Gastroesophageal sphincter (tissue), 4 donors: Measurements from ENCODE around the gene SIT1. TPM values are rescaled to one million over a fixed set of nuclear protein-coding genes. Genes with fewer than 3 reads are reported as not detected.

ENCODE experiments used
- ATAC-seq: fragments of 150-250 bp; one replicate; pipeline ENCODE4 v1.9.1; 2016; ENCODE audit warnings: mild to moderate bottlenecking, moderate library complexity
- H3K27ac ChIP-seq, 4 donors: fragments of 200-600 bp; sonication (generic) in 3 of 4; 1 replicate in 3 of 4; 2 replicates in 1 of 4; pipeline ENCODE4 v1.5.1; 2016 to 2019
- H3K27me3 ChIP-seq: fragments of 200-600 bp; sonication (generic); one replicate; pipeline ENCODE4 v1.5.1; 2019
- H3K36me3 ChIP-seq, 2 donors: fragments of 200-600 bp; sonication (generic); one replicate each; pipeline ENCODE4 v1.5.1; 2019; ENCODE audit warnings: control low read depth in 1 of 2
- H3K4me1 ChIP-seq, 3 donors: fragments of 200-600 bp; sonication (generic); 1 replicate in 2 of 3; 2 replicates in 1 of 3; pipeline ENCODE4 v1.5.1; 2016 to 2019; ENCODE audit warnings: control low read depth in 2 of 3
- H3K4me3 ChIP-seq, 2 donors: fragments of 200-600 bp; sonication (generic); one replicate each; pipeline ENCODE4 v1.5.1; 2019; ENCODE audit warnings: mild to moderate bottlenecking in 1 of 2, moderate library complexity in 1 of 2
- H3K9me3 ChIP-seq, 3 donors: fragments of 200-600 bp; sonication (generic); one replicate each; pipeline ENCODE4 v1.5.1; 2017 to 2019; ENCODE audit warnings: control low read depth in 2 of 3
- EP300 ChIP-seq: sonication (generic); formaldehyde crosslinking; IDR thresholded peaks from one replicate; pipeline ENCODE4 v1.6.1; 2017; ENCODE audit warnings: antibody characterized with exemption, mild to moderate bottlenecking
- POLR2A ChIP-seq, 2 donors: fragments of 450-650 bp; IDR thresholded peaks; one replicate each; pipeline ENCODE4 v1.6.1; 2017; ENCODE audit warnings: antibody characterized with exemption in 2 of 2, mild to moderate bottlenecking in 2 of 2, moderate library complexity in 1 of 2
- POLR2AphosphoS5 ChIP-seq: sonication (generic); formaldehyde crosslinking; IDR thresholded peaks from one replicate; pipeline ENCODE4 v1.6.1; 2017; ENCODE audit warnings: antibody characterized with exemption
- WGBS, 2 donors: methylation state at CpG; one replicate each; pipeline ENCODE4 v1.1.5; 2018; ENCODE audit warnings: low coverage in 1 of 2; 5-methylcytosine and 5-hydroxymethylcytosine counted together
- total RNA-seq, 4 donors: library from RNA; depleted of rRNA; stranded (reverse); fragments of >200 nt; gene quantifications; one replicate each; pipeline ENCODE4 v1.1.0, GENCODE V29; 2016
- TF ChIP-seq, protein P1 (sequence below), 4 experiments: fragments of 200-600 bp in 2 of 4; fragments of 450-650 bp in 2 of 4; sonication (generic) in 1 of 4; IDR thresholded peaks; one replicate each; pipeline ENCODE4 v1.5.1; 2017 to 2019; ENCODE audit warnings: antibody characterized with exemption in 4 of 4, mild to moderate bottlenecking in 2 of 4, moderate library complexity in 2 of 4

Gene SIT1
- total RNA-seq, 4 donors from 2014 or later: 1.2 to 1.6 (median 1.6) TPM; not detected in 1

DNA sequence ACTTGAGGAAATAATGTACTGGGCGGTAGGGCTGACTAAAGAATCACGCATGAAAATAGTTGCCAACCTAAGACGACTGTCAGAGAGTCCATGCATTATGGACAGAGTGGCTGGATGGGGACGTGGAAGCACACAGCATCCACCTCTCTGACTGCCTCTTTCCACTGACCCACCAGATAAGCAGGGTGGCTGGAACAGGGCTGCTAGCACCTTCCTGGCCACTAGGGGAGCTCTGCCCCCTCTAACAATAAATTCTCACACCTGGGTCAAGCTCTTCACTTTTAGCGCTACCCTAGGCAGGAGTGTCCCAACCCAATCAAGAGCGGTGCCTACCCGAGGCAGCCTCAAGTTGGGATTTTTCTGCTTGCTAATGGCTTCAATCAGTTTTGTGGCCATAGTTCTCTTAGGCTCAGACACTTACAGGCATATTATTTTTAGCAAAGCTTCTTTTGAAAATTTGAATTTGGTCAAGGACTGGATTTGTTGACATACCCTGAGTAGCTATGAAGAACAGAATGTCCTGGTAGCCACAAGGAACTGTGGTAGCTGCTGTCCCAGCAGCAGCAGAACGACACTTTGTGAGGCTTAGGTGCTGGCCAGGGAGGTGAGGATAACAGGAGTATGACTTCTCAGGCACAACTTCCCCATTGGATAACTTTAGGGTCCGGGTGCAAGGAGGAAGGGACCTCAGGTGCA is 45.9 kb upstream of the SIT1 start:
- H3K4me3 ChIP-seq: no peak overlapping the region
- peak overlapping the region; percentile 96 to 99 (median 98) for H3K27ac ChIP-seq
- H3K4me1 ChIP-seq: peaks cover 4 to 69% (median 25%) of the 10 kb centered on the region in 3 donors
- WGBS, 2 donors: 23 to 27% methylated on average over 4 to 6 of the region's 9 CpGs
- ATAC-seq: peak; percentile 86
- peaks cover 0 to 59% of the 10 kb centered on the region in 2 donors for H3K36me3 ChIP-seq
- H3K27me3 ChIP-seq: no peaks in the 10 kb centered on the region
- TF ChIP-seq EP300: peak; percentile 91
- TF ChIP-seq POLR2A (IDR thresholded peaks at IDR 0.05): peak in 1 of 2 donors; percentile 18
- TF ChIP-seq, protein P1, sequence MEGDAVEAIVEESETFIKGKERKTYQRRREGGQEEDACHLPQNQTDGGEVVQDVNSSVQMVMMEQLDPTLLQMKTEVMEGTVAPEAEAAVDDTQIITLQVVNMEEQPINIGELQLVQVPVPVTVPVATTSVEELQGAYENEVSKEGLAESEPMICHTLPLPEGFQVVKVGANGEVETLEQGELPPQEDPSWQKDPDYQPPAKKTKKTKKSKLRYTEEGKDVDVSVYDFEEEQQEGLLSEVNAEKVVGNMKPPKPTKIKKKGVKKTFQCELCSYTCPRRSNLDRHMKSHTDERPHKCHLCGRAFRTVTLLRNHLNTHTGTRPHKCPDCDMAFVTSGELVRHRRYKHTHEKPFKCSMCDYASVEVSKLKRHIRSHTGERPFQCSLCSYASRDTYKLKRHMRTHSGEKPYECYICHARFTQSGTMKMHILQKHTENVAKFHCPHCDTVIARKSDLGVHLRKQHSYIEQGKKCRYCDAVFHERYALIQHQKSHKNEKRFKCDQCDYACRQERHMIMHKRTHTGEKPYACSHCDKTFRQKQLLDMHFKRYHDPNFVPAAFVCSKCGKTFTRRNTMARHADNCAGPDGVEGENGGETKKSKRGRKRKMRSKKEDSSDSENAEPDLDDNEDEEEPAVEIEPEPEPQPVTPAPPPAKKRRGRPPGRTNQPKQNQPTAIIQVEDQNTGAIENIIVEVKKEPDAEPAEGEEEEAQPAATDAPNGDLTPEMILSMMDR (IDR thresholded peaks at IDR 0.05): peak in 3 of 4 experiments; percentile 90 to 93 (median 91)
- peak; percentile 95 for TF ChIP-seq POLR2AphosphoS5
- no peaks in the 10 kb centered on the region for H3K9me3 ChIP-seq

GRCh38 chr9:35695943-35696401 is 45.2 kb upstream of the SIT1 start:
- no peak for ATAC-seq
- TF ChIP-seq EP300: no peak
- TF ChIP-seq POLR2AphosphoS5: peak; percentile 28
- H3K27me3 ChIP-seq: no peaks in the 10 kb centered on the region
- no peaks in the 10 kb centered on the region for H3K9me3 ChIP-seq
- peaks cover 0 to 52% of the 10 kb centered on the region in 2 donors for H3K36me3 ChIP-seq
- no peak overlapping the region for H3K4me3 ChIP-seq
- 42 to 92% methylated on average over 2 to 3 of the region's 3 CpGs for WGBS, 2 donors
- peaks cover 4 to 75% (median 25%) of the 10 kb centered on the region in 3 donors for H3K4me1 ChIP-seq
- peak overlapping the region; percentile 96 to 99 (median 98) for H3K27ac ChIP-seq

GRCh38 chr9:35691757-35692301 is 41.1 kb upstream of the SIT1 start:
- Histone ChIP-seq H3K27ac (peak overlapping the region; percentile 96 to 99 (median 98)), H3K27me3 (no peaks in the 10 kb centered on the region), H3K9me3 (no peaks in the 10 kb centered on the region), H3K4me3 (peak overlapping the region; percentile 79 to 81), H3K4me1 (peaks cover 4 to 63% (median 15%) of the 10 kb centered on the region in 3 donors), H3K36me3 (peaks cover 0 to 29% of the 10 kb centered on the region in 2 donors)
- TF ChIP-seq POLR2A (IDR thresholded peaks at IDR 0.05) (peak in 1 of 2 donors; percentile 36), POLR2AphosphoS5 (peak; percentile 96), EP300 (peak; percentile 66)
- TF ChIP-seq, protein P1 (IDR thresholded peaks at IDR 0.05): no peak
- 27 to 32% methylated on average over 11 to 13 of the region's 13 CpGs for WGBS, 2 donors
- peak; percentile 56 for ATAC-seq

DNA sequence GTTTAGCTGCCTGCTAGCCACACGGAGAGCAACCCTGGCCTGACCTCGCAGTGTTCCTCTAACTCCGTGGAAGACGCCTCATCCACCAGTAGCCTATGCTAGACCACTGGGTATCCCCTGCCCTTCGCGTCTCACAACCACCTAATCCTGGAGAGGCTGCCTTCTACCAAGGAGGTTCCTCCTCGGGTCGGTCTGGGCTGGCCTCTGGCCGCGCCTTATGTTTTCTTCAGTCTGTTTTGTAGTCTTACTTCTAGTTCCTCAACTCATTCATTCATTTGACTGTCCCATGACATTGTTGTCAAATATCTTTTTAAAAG is 40.6 kb upstream of the SIT1 start:
- peaks cover 2 to 58% (median 10%) of the 10 kb centered on the region in 3 donors for H3K4me1 ChIP-seq
- peak overlapping the region; percentile 96 to 99 (median 98) for H3K27ac ChIP-seq
- 4 to 8% methylated on average over 7 to 10 of the region's 10 CpGs for WGBS, 2 donors
- ATAC-seq: no peak
- H3K9me3 ChIP-seq: no peaks in the 10 kb centered on the region
- H3K4me3 ChIP-seq: peak overlapping the region; percentile 79 to 81
- TF ChIP-seq EP300 (no peak), POLR2AphosphoS5 (no peak), POLR2A (IDR thresholded peaks at IDR 0.05) (no peak)
- TF ChIP-seq, protein P1 (IDR thresholded peaks at IDR 0.05): no peak
- peaks cover 0 to 28% of the 10 kb centered on the region in 2 donors for H3K36me3 ChIP-seq
- no peaks in the 10 kb centered on the region for H3K27me3 ChIP-seq

GRCh38 chr9:35690614-35691333 is 40.0 kb upstream of the SIT1 start:
- no peaks in the 10 kb centered on the region for H3K27me3 ChIP-seq
- peak; percentile 66 for ATAC-seq
- H3K4me1 ChIP-seq: peaks cover 0 to 54% (median 6%) of the 10 kb centered on the region in 3 donors
- H3K9me3 ChIP-seq: no peaks in the 10 kb centered on the region
- peak overlapping the region; percentile 96 to 99 (median 98) for H3K27ac ChIP-seq
- 5% methylated on average over 8 of the region's 61 CpGs; no CpG with 5 or more reads in 1 of the 2 donors for WGBS, 2 donors
- H3K36me3 ChIP-seq: peaks cover 0 to 28% of the 10 kb centered on the region in 2 donors
- H3K4me3 ChIP-seq: peak overlapping the region; percentile 79 to 81
- TF ChIP-seq, protein P1 (IDR thresholded peaks at IDR 0.05): no peak
- TF ChIP-seq POLR2AphosphoS5 (peak; percentile 82), POLR2A (IDR thresholded peaks at IDR 0.05) (peak; percentile 79)
